CD8-positive, alpha-beta memory T cell (primary cell): ENCODE results near the gene GEN1. TPM values are rescaled to one million over a fixed set of nuclear protein-coding genes. Genes with fewer than 3 reads are reported as not detected.

Experiments
- CTCF ChIA-PET: fragments of 350-600 bp; sonication (Branson Sonifier 250); formaldehyde crosslinking; loops from one replicate; lab custom pipeline; 2021; ENCODE audit warnings: antibody characterized with exemption; lab: Charles Lee
- POLR2A ChIA-PET: fragments of 350-600 bp; sonication (Branson Sonifier 250); formaldehyde crosslinking; loops from one replicate; lab custom pipeline; 2021; ENCODE audit warnings: antibody characterized with exemption; lab: Charles Lee
- DNase-seq, 5 donors: peaks; one replicate each; pipeline versions ENCODE4 v3.0.0 to v3.0.0-alpha.2; 2020 to 2022; ENCODE audit warnings: mixed read lengths in 1 of 5
- H3K27ac ChIP-seq: one replicate; pipeline ENCODE4 v1.7.0; 2013; ENCODE audit warnings: low read depth, mild to moderate bottlenecking, low read length, moderate library complexity
- H3K27me3 ChIP-seq: 2 replicates; pipeline ENCODE4 v1.7.0; 2013; ENCODE audit warnings: low read length, mild to moderate bottlenecking; ENCODE audit not compliant: insufficient read depth, poor library complexity, severe bottlenecking
- H3K36me3 ChIP-seq: 2 replicates; pipeline ENCODE4 v1.7.0; 2013; ENCODE audit warnings: mild to moderate bottlenecking, low read length, moderate library complexity; ENCODE audit not compliant: insufficient read depth
- H3K4me1 ChIP-seq: 2 replicates; pipeline ENCODE4 v1.7.0; 2013; ENCODE audit warnings: mild to moderate bottlenecking, low read length, moderate library complexity; ENCODE audit not compliant: insufficient read depth
- H3K4me3 ChIP-seq: 2 replicates; pipeline ENCODE4 v1.7.0; 2013; ENCODE audit warnings: mild to moderate bottlenecking, low read length
- H3K9me3 ChIP-seq: 2 replicates; pipeline ENCODE4 v1.7.0; 2013; ENCODE audit warnings: mild to moderate bottlenecking, low read length
- H3K27ac Mint-ChIP-seq, 8 donors: one replicate each; pipeline ENCODE4 v1.8.0; 2020 to 2021; ENCODE audit warnings: mixed read lengths in 8 of 8, mild to moderate bottlenecking in 6 of 8, inconsistent platforms in 3 of 8, moderate library complexity in 3 of 8
- H3K27me3 Mint-ChIP-seq, 2 donors: one replicate each; pipeline ENCODE4 v1.8.0; 2020 to 2021; ENCODE audit warnings: mixed read lengths in 2 of 2, mild to moderate bottlenecking in 1 of 2, moderate library complexity in 1 of 2
- H3K36me3 Mint-ChIP-seq, 3 donors: one replicate each; pipeline ENCODE4 v1.8.0; 2020 to 2021; ENCODE audit warnings: mixed read lengths in 3 of 3, inconsistent platforms in 1 of 3, mild to moderate bottlenecking in 1 of 3
- H3K4me1 Mint-ChIP-seq, 3 donors: one replicate each; pipeline ENCODE4 v1.8.0; 2020 to 2021; ENCODE audit warnings: mixed read lengths in 3 of 3, inconsistent platforms in 1 of 3, mild to moderate bottlenecking in 1 of 3
- H3K4me3 Mint-ChIP-seq, 7 donors: one replicate each; pipeline ENCODE4 v1.8.0; 2020 to 2021; ENCODE audit warnings: mixed read lengths in 7 of 7, mild to moderate bottlenecking in 6 of 7, moderate library complexity in 4 of 7, inconsistent platforms in 2 of 7
- H3K9me3 Mint-ChIP-seq, 5 donors: one replicate each; pipeline ENCODE4 v1.8.0; 2020 to 2022; ENCODE audit warnings: mixed read lengths in 5 of 5, mild to moderate bottlenecking in 3 of 5, moderate library complexity in 2 of 5, inconsistent platforms in 1 of 5
- polyA plus RNA-seq: library from polyadenylated mRNA; unstranded; fragments of 300-500 nt; fragmentation: Illumina TruSeq; gene quantifications from one replicate; pipeline ENCODE4 v1.2.3, GENCODE V29; 2021
- total RNA-seq, 2 experiments: library from RNA; stranded (reverse); gene quantifications; one replicate each; pipeline ENCODE4 v1.2.3, GENCODE V29; 2021

GEN1 gene
- total and polyA plus RNA-seq, 3 experiments from 2014 or later, result 0.31 to 28.8 (median 23.6) TPM

DNA sequence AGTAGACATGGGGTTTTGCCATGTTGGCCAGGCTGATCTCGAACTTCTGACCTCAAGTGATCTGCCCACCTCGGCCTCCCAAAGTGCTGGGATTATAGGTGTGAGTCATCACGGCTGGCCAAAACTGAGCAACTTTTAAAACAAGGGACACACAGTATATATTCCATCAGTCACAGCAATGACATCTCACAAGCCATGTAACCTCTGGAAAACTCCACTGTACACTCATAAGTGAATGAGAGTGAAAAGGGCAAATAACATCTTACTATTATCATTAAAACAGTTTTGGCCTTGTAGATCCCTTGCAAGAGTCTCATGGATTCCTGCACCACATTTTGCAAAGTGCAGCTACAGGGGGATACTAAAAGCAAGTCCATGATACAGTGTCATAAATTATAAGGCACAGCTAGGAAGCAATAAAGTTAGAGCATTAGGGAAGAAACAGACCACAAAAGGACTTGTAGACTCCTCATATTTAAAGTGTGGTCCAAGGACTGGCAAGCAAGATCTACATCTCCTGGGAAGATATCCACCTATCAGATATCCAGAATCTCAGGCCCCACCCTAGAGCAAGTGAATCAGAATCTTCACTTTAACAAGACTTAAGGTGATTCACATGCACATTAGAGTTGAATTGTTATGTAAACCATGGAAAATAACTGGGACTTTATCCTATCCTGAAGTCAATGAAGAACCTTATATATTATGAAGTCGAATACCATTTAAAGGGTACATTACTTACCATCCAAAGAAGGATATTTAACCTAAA, 6.1 kb upstream of the GEN1 start:
- Mint-ChIP-seq H3K9me3 (no peaks in the 10 kb centered on the region), H3K27ac (no peak overlapping the region), H3K4me1 (peaks cover 12 to 33% (median 27%) of the 10 kb centered on the region in 3 donors), H3K27me3 (no peaks in the 10 kb centered on the region), H3K36me3 (peaks cover 5 to 16% (median 8%) of the 10 kb centered on the region in 3 donors), H3K4me3 (no peak overlapping the region)
- no peaks in the 10 kb centered on the region for H3K27me3 ChIP-seq
- no peak overlapping the region for H3K4me3 ChIP-seq
- CTCF ChIA-PET, result no interaction called here
- DNase-seq, result no peak
- no peak overlapping the region for H3K27ac ChIP-seq
- H3K4me1 ChIP-seq, result no peaks in the 10 kb centered on the region
- H3K36me3 ChIP-seq, result peaks cover 8% of the 10 kb centered on the region
- no peaks in the 10 kb centered on the region for H3K9me3 ChIP-seq
- POLR2A ChIA-PET, result no interaction called here

DNA sequence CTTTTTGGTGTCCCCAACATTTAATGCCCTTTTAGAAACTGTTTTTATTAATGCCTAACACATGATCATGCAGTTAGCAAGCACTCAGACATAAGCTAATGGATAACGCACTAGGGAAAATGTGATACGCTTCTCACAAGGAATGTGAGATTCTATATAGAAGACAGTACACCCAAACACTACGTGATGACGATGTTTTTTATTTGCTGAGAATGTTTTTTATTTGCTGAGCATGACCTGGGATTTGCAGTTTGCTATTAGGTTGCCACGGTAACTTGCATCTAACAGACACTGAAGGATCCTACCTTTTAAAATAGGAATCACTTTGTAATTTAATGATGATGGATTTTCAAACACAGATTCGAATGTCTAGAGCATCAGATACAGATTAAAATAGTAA, 5.2 kb upstream of the GEN1 start:
- no peak overlapping the region for H3K27ac ChIP-seq
- no peak overlapping the region for H3K4me3 Mint-ChIP-seq
- H3K9me3 Mint-ChIP-seq, result no peaks in the 10 kb centered on the region
- no peak overlapping the region for H3K4me3 ChIP-seq
- CTCF ChIA-PET, result no interaction called here
- no peak overlapping the region for H3K27ac Mint-ChIP-seq
- H3K27me3 ChIP-seq, result no peaks in the 10 kb centered on the region
- H3K36me3 Mint-ChIP-seq, result peaks cover 5 to 13% (median 8%) of the 10 kb centered on the region in 3 donors
- H3K9me3 ChIP-seq, result no peaks in the 10 kb centered on the region
- POLR2A ChIA-PET, result no interaction called here
- H3K27me3 Mint-ChIP-seq, result no peaks in the 10 kb centered on the region
- H3K4me1 Mint-ChIP-seq, result peaks cover 15 to 37% (median 31%) of the 10 kb centered on the region in 3 donors
- no peak for DNase-seq
- no peaks in the 10 kb centered on the region for H3K4me1 ChIP-seq
- H3K36me3 ChIP-seq, result peaks cover 8% of the 10 kb centered on the region

DNA sequence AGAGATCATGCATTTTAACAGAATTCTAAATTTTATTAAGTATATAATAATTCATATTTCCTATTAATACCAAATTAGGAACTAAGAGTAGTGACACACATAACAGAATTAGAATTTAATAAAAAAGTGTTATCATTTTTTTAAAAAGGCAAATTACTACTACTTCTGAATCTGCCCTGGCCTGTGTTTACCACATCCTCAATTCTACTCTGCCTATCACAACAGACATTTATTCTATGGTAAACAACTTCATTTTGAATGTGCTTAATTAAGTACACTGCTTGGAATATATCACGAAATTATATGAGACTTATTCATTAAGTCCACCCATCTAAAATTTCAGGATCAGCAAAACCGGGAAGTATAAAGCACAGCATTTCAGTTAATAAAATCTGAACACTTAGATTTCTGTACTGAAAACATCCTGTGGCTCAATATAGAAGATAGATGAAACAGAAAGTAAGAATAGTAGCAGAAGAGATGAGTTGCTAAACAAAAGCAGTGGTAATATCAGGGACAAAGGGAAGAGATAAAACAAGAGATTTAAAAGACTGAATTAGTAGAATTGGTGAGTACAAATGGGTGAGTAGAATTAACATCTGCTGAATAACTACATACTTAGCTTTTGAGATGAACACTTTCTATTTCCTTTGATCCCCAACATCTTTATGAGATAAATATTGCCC, 4.0 kb upstream of the GEN1 start:
- H3K4me3 Mint-ChIP-seq, result peak overlapping the region in 4 of 7 donors; percentile 4 to 72 (median 42)
- no peaks in the 10 kb centered on the region for H3K9me3 Mint-ChIP-seq
- H3K9me3 ChIP-seq, result no peaks in the 10 kb centered on the region
- H3K36me3 Mint-ChIP-seq, result peaks cover 0 to 8% (median 3%) of the 10 kb centered on the region in 3 donors
- POLR2A ChIA-PET, result no interaction called here
- CTCF ChIA-PET, result no interaction called here
- H3K27ac Mint-ChIP-seq, result peak overlapping the region in 7 of 8 donors; percentile 0 to 91 (median 18)
- no peak for DNase-seq
- no peak overlapping the region for H3K27ac ChIP-seq
- peaks cover 0 to 3% of the 10 kb centered on the region in 2 donors for H3K27me3 Mint-ChIP-seq
- H3K36me3 ChIP-seq, result peaks cover 2% of the 10 kb centered on the region
- peaks cover 7% of the 10 kb centered on the region for H3K4me1 ChIP-seq
- no peaks in the 10 kb centered on the region for H3K27me3 ChIP-seq
- H3K4me3 ChIP-seq, result no peak overlapping the region
- peaks cover 22 to 43% (median 40%) of the 10 kb centered on the region in 3 donors for H3K4me1 Mint-ChIP-seq

DNA sequence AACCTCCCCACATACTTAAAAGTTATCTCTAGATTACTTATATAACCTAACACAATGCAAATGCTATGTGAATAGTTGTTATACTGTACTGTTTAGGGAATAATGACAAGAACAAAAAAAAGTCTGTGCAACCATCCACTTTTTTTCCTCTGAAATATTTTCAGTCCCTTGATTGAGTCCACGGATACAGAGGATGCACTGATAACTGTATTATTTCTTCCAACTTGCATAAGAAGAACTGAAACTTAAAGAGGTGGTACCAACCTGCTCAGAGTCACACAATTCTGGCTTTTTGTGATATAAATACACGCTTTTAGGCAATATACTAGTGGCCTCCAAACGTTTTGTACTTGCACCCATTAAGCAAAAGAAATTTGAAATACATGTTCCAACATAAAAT, 1.7 kb upstream of the GEN1 start:
- Mint-ChIP-seq H3K27ac (peak overlapping the region in 5 of 8 donors; percentile 82 to 97 (median 93)), H3K36me3 (peaks cover 0 to 2% (median 0%) of the 10 kb centered on the region in 3 donors), H3K27me3 (peaks cover 0 to 3% of the 10 kb centered on the region in 2 donors), H3K4me3 (peak overlapping the region in 6 of 7 donors; percentile 86 to 96 (median 93)), H3K4me1 (peaks cover 26 to 48% (median 45%) of the 10 kb centered on the region in 3 donors), H3K9me3 (no peaks in the 10 kb centered on the region)
- Histone ChIP-seq H3K27me3 (no peaks in the 10 kb centered on the region), H3K36me3 (no peaks in the 10 kb centered on the region), H3K4me3 (no peak overlapping the region), H3K27ac (no peak overlapping the region), H3K9me3 (no peaks in the 10 kb centered on the region), H3K4me1 (peaks cover 12% of the 10 kb centered on the region)
- no peak for DNase-seq
- POLR2A ChIA-PET, result no interaction called here
- CTCF ChIA-PET, result no interaction called here

DNA sequence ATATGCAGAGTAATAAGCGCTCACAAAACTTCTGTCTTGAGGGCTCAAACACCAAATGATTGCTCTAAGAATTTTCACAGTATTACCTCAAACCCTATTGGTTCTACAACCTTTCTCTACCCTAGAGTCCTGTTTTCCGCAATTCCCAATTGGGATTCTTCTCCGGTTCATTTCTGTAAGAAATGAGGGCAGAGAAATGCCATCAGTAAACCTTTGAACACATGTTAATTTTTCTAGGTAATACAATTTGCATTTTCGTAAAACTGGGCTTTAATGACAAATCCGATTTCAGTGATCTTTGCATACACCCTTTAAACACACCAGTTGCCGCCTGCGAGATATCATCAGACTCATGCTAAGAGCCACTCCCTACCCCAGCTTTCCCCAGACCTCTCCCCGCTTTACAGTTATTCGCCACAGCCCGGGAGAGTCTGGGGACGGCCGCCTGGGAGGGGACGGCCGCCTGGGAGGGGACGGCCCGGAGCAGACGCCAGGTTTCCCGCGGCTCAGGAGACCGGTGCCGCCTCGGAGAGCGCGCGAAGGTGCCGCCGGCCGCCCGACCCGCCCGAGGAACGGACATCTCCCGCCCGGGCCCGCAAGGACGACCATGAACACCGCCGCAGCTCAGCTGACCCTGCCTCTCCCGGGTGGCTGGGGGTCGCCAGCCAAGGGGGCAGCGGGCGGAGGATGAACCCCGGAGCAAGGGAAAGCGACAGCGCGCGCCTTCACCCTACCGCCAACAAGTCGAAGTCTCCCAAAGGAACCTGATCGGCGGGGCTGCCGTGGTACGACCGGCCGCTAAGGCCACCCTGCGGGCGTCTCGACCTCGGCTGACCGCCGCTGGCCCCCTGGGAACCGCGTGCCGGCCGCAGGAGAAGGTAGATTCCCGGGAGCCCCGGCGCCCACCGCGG, 791 bp upstream of the GEN1 start:
- no peaks in the 10 kb centered on the region for H3K9me3 Mint-ChIP-seq
- peak overlapping the region; percentile 84 for H3K4me3 ChIP-seq
- H3K9me3 ChIP-seq, result no peaks in the 10 kb centered on the region
- CTCF ChIA-PET, result interaction anchor here (1.3 to 1.5 kb wide), 2 partner anchors 14 to 81 kb away, joined by 3 to 4 read pairs; no protein-coding TSS in a partner anchor
- peak in 2 of 5 donors; percentile 28 to 59 for DNase-seq
- H3K27me3 Mint-ChIP-seq, result peaks cover 0 to 3% of the 10 kb centered on the region in 2 donors
- no peaks in the 10 kb centered on the region for H3K36me3 ChIP-seq
- H3K27ac Mint-ChIP-seq, result peak overlapping the region; percentile 87 to 99 (median 94)
- H3K27me3 ChIP-seq, result no peaks in the 10 kb centered on the region
- H3K4me1 ChIP-seq, result peaks cover 12% of the 10 kb centered on the region
- peak overlapping the region; percentile 95 for H3K27ac ChIP-seq
- H3K4me3 Mint-ChIP-seq, result peak overlapping the region; percentile 86 to 96 (median 94)
- H3K36me3 Mint-ChIP-seq, result peaks cover 0 to 2% (median 0%) of the 10 kb centered on the region in 3 donors
- POLR2A ChIA-PET, result no interaction called here
- H3K4me1 Mint-ChIP-seq, result peaks cover 26 to 45% (median 42%) of the 10 kb centered on the region in 3 donors

DNA sequence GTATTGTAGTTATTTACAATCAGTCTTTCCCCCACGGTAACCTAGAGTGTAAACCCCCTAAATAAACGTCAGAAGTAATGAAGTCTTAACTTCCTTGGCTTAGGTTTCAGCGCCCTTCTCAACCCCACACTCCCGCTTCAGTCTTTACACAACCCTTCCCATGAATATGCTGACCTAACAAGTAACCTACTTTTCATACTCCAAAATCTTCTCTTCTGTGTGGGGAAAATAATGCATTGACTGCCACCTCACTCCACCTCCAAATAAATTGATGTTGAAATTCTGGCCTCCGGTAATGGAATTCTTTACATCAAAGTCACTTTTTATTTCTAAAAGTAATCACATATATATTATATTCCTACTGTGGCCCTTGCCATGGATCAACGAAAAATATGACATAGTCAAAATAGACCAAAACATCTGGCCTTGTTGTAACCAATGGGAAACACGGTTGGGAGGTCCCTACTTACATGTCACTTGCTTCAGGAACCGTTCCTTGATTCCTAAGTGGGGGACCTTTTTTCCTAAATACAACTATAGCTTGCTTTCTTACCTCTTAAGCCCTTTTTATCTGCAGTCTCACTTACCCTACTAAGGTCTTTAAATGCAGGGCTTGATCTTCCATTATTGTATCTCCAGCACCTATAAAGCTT, 961 bp downstream of the GEN1 start:
- ChIA-PET POLR2A (no interaction called here), CTCF (interaction anchor here (1.3 kb wide), 1 partner anchor 83 kb away, joined by 3 read pairs; no protein-coding TSS in a partner anchor)
- H3K27me3 ChIP-seq, result no peaks in the 10 kb centered on the region
- peaks cover 12% of the 10 kb centered on the region for H3K4me1 ChIP-seq
- H3K36me3 Mint-ChIP-seq, result peaks cover 0 to 2% (median 0%) of the 10 kb centered on the region in 3 donors
- peaks cover 24 to 39% (median 36%) of the 10 kb centered on the region in 3 donors for H3K4me1 Mint-ChIP-seq
- H3K4me3 Mint-ChIP-seq, result peak overlapping the region; percentile 86 to 96 (median 94)
- H3K27ac ChIP-seq, result peak overlapping the region; percentile 95
- H3K27ac Mint-ChIP-seq, result peak overlapping the region; percentile 95 to 99 (median 97)
- no peaks in the 10 kb centered on the region for H3K36me3 ChIP-seq
- H3K9me3 Mint-ChIP-seq, result no peaks in the 10 kb centered on the region
- DNase-seq, result no peak
- H3K9me3 ChIP-seq, result no peaks in the 10 kb centered on the region
- H3K27me3 Mint-ChIP-seq, result peaks cover 0 to 3% of the 10 kb centered on the region in 2 donors
- H3K4me3 ChIP-seq, result peak overlapping the region; percentile 84

DNA sequence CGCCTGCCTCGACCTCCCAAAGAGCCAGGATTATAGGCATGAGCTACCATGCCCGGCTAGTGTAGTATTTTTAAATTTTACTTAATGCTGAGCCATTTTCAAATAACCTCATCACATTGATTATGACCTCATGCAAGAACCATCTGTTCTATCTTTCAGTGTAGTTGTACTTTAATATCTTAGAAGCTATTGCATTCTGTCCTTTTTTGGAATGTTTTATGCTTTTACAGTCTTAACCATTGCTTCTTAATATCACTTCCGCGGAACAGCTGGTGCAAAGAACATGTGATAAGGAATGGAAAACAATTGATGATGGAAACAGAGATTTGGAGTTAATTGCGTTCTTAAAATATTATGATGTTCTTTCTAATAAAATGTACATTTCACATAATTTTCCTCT, 2.7 kb downstream of the GEN1 start:
- CTCF ChIA-PET, result no interaction called here
- Mint-ChIP-seq H3K4me3 (no peak overlapping the region), H3K27me3 (peaks cover 0 to 3% of the 10 kb centered on the region in 2 donors), H3K4me1 (peaks cover 21 to 30% (median 26%) of the 10 kb centered on the region in 3 donors), H3K9me3 (no peaks in the 10 kb centered on the region), H3K27ac (no peak overlapping the region), H3K36me3 (peaks cover 0 to 3% (median 2%) of the 10 kb centered on the region in 3 donors)
- H3K36me3 ChIP-seq, result no peaks in the 10 kb centered on the region
- POLR2A ChIA-PET, result no interaction called here
- H3K9me3 ChIP-seq, result no peaks in the 10 kb centered on the region
- H3K27me3 ChIP-seq, result no peaks in the 10 kb centered on the region
- peaks cover 12% of the 10 kb centered on the region for H3K4me1 ChIP-seq
- no peak overlapping the region for H3K4me3 ChIP-seq
- no peak for DNase-seq
- H3K27ac ChIP-seq, result no peak overlapping the region
